Cardiac muscle cell (in vitro differentiated cells and primary cell): ENCODE data around the gene CIB1. TPM values are rescaled to one million over a fixed set of nuclear protein-coding genes. Genes with fewer than 3 reads are reported as not detected.
A peak's percentile ranks its signal among the peaks of the same experiment; 100 is the strongest.

ENCODE experiments used
- DNase-seq, 2 donors: peaks; one replicate each; pipeline versions ENCODE4 v3.0.0 to v3.0.0-alpha.2; 2010 to 2017; ENCODE audit warnings: low read depth in 1 of 2, low spot score in 1 of 2
- H3K27ac ChIP-seq: fragments of 200-600 bp; sonication (generic); 2 replicates; pipeline ENCODE4 v1.5.1; 2016
- H3K27me3 ChIP-seq: fragments of 200-600 bp; sonication (generic); 2 replicates; pipeline ENCODE4 v1.6.0; 2016; ENCODE audit warnings: control low read depth
- H3K36me3 ChIP-seq: fragments of 200-600 bp; sonication (generic); 2 replicates; pipeline ENCODE4 v1.5.1; 2016; ENCODE audit warnings: control low read depth
- H3K4me1 ChIP-seq: fragments of 200-600 bp; sonication (generic); 2 replicates; pipeline ENCODE4 v1.8.1; 2017; ENCODE audit warnings: low read depth, mild to moderate bottlenecking, mixed run types
- H3K4me3 ChIP-seq: fragments of 200-600 bp; sonication (generic); 2 replicates; pipeline ENCODE4 v1.5.1; 2016; ENCODE audit warnings: mild to moderate bottlenecking
- H3K9me3 ChIP-seq: fragments of 200-600 bp; sonication (generic); 2 replicates; pipeline ENCODE4 v1.5.1; 2017; ENCODE audit warnings: low read depth, mild to moderate bottlenecking, control low read depth
- polyA plus RNA-seq: library from polyadenylated mRNA; unstranded; fragments of >200 nt; fragmentation: Nextera tagmentation; extraction: Ambion mirVana; gene quantifications from 2 replicates; pipeline ENCODE4 v1.2.1, GENCODE V29; 2016
- total RNA-seq: library from RNA; depleted of rRNA; stranded (reverse); fragments of >200 nt; gene quantifications from 2 replicates; pipeline ENCODE4 v1.2.3, GENCODE V29; 2016
- TF ChIP-seq, protein P1 (sequence below): IDR thresholded peaks from 2 replicates; pipeline ENCODE4 v1.5.1; 2012; ENCODE audit warnings: low read depth, mild to moderate bottlenecking, low read length

CIB1 gene
- total and polyA plus RNA-seq, 2 experiments from 2014 or later: 18.1 to 91.6 TPM

DNA sequence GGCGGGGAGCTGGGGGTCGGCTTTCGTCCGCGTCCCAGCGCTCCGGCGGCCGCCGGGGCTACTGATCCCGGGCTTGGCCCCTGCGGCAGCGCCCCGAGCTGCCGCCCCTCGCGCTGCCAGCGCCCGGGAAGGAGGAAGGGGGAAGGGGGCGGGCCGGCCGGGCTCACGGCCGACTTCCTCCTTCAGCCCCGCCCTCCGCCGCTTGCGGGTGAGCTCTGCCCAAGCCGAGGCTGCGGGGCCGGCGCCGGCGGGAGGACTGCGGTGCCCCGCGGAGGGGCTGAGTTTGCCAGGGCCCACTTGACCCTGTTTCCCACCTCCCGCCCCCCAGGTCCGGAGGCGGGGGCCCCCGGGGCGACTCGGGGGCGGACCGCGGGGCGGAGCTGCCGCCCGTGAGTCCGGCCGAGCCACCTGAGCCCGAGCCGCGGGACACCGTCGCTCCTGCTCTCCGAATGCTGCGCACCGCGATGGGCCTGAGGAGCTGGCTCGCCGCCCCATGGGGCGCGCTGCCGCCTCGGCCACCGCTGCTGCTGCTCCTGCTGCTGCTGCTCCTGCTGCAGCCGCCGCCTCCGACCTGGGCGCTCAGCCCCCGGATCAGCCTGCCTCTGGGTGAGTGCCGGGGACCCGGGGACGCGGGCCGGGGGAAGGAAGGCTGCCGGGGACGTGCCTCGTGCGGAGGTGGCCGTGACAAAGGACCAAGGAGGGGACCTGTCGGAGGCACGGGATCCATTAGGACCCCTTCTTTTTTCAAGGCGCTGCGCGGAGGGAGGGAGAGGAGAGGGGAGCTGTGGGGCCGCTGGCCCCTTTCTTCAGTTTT, 32.4 kb downstream of the CIB1 start, which contains the start of gene SEMA4B:
SEMA4B (plus strand) TSS at position 201 of the 814 bp plus-strand sequence; CDS start at position 450, 249 bp downstream.
- Histone ChIP-seq H3K27ac (peak within 1 kb of the TSS; percentile 73), H3K36me3 (no peaks in the 10 kb centered on the region), H3K9me3 (no peaks in the 10 kb centered on the region), H3K4me1 (peaks cover 18% of the 10 kb centered on the region), H3K27me3 (no peaks in the 10 kb centered on the region), H3K4me3 (peak within 1 kb of the TSS; percentile 87)
- DNase-seq: peak; percentile 56 to 91
- TF ChIP-seq, protein P1, sequence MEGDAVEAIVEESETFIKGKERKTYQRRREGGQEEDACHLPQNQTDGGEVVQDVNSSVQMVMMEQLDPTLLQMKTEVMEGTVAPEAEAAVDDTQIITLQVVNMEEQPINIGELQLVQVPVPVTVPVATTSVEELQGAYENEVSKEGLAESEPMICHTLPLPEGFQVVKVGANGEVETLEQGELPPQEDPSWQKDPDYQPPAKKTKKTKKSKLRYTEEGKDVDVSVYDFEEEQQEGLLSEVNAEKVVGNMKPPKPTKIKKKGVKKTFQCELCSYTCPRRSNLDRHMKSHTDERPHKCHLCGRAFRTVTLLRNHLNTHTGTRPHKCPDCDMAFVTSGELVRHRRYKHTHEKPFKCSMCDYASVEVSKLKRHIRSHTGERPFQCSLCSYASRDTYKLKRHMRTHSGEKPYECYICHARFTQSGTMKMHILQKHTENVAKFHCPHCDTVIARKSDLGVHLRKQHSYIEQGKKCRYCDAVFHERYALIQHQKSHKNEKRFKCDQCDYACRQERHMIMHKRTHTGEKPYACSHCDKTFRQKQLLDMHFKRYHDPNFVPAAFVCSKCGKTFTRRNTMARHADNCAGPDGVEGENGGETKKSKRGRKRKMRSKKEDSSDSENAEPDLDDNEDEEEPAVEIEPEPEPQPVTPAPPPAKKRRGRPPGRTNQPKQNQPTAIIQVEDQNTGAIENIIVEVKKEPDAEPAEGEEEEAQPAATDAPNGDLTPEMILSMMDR: no peak

DNA sequence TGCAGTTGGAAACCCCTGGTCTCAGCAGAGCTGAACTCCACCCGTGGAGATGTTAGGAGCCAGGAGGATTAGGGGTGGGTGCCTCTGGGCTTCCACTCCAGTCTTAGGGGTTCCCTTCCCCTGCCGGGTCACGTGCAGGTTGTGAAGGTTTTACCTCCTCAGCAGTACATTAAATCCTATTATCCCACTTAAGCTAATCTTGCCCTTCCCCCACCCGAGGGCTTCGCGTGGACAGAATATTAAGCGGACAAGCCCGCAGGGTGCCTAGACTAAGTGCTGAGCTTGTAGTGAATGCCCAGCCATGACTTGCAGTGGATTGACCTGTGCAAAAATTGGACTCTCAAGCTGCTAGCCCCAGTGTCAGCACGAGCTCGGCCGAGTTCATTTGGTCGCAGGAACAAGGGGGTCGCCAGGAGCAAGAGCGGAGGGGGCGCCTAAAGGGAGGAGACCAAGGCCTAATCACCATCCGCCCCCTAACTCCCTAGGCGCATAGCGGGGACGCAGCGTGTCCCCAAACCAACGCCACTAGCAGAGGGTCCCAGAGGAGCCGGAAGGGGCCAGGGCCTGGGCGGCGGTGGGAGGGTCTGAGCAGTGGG, 33.1 kb downstream of the CIB1 start:
- TF ChIP-seq, protein P1: no peak
- DNase-seq: no peak
- peaks cover 11% of the 10 kb centered on the region for H3K4me1 ChIP-seq
- no peaks in the 10 kb centered on the region for H3K27me3 ChIP-seq
- H3K36me3 ChIP-seq: no peaks in the 10 kb centered on the region
- H3K27ac ChIP-seq: peak overlapping the region; percentile 73
- H3K4me3 ChIP-seq: peak overlapping the region; percentile 87
- no peaks in the 10 kb centered on the region for H3K9me3 ChIP-seq

DNA sequence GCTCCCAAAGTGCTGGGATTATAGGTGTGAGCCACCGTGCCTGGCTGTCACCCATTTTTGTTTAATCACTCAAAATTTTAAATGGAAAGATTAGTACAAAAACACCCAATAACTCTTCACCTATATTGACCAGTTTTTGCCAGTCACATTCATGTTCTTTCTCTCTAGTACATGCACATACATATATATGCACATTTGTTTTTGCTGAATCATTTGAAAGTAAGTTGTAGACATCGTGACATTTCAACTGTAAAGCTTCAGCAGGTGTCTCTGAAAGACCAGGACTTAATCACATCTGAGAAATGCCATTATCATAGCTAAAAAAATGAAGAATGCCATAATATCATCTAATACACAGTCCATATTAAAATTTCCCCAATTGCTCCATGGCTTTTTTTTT, 39.1 kb downstream of the CIB1 start:
- H3K27me3 ChIP-seq: no peaks in the 10 kb centered on the region

GRCh38 chr15:90192961-90193786, 40.6 kb downstream of the CIB1 start:
- no peak overlapping the region for H3K27ac ChIP-seq
- peaks cover 7% of the 10 kb centered on the region for H3K4me1 ChIP-seq
- no peak for DNase-seq
- H3K4me3 ChIP-seq: no peak overlapping the region
- no peaks in the 10 kb centered on the region for H3K27me3 ChIP-seq
- H3K36me3 ChIP-seq: no peaks in the 10 kb centered on the region
- no peaks in the 10 kb centered on the region for H3K9me3 ChIP-seq
- TF ChIP-seq, protein P1: no peak

More for the DNA sequence above, 39.1 kb downstream of the CIB1 start:
- Histone ChIP-seq H3K4me1 (peaks cover 7% of the 10 kb centered on the region), H3K27ac (no peak overlapping the region), H3K36me3 (no peaks in the 10 kb centered on the region), H3K4me3 (no peak overlapping the region), H3K9me3 (no peaks in the 10 kb centered on the region)
- no peak for DNase-seq
- TF ChIP-seq, protein P1: no peak

DNA sequence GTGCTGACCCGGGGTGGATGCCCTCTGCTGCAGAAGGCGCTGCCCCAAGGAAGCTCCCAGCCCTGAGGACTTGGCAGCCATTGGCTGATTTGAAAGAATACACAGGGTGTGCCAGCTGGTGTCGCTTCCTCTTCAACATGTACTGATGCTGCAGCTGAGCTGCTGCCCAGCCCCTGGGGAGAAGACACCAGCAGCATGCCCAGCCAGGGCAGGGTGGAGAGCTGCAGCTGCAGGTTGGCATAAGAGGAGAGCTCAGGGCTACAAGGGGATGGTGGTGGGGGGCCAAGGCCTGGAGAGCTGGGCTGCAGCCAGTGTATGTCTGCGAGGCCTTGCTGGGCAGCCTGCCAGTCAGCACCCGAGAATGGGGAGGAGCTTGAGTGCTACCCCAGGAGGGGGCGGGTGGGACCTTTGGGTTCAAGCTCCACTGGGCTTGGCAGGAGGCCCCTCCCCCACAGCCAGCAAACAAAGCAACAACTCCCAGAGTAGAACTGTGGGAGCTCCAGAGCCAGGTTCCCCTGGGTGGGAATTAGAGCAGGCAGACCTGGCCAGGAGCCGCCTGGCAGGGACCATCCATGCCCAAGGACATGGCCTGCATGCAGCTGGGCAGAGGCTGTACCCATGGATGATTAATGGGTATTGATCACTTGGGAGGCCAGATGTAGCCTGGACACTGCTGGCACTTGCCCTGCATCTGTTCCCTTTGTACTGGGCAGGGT, 41.8 kb downstream of the CIB1 start:
- no peak overlapping the region for H3K27ac ChIP-seq
- DNase-seq: peak; percentile 67 to 77

More for the DNA sequence above, 41.8 kb downstream of the CIB1 start:
- H3K27me3 ChIP-seq: no peaks in the 10 kb centered on the region
- no peak overlapping the region for H3K4me3 ChIP-seq
- H3K9me3 ChIP-seq: no peaks in the 10 kb centered on the region
- H3K4me1 ChIP-seq: peaks cover 7% of the 10 kb centered on the region
- TF ChIP-seq, protein P1: no peak
- H3K36me3 ChIP-seq: no peaks in the 10 kb centered on the region
